Choroid plexus epithelial cell (primary cell): Measurements from ENCODE around the gene SHISAL2B.

Source experiments
- DNase-seq: peaks from one replicate; pipeline ENCODE4 v3.0.0-alpha.2; 2010; ENCODE audit warnings: low read depth
- H3K4me3 ChIP-seq: 2 replicates; pipeline ENCODE4 v1.5.1; 2011; ENCODE audit warnings: low read depth, mild to moderate bottlenecking, control low read depth, low read length, moderate library complexity
- TF ChIP-seq, protein P1 (sequence below): conservative IDR thresholded peaks from 2 replicates; pipeline ENCODE4 v1.5.1; 2011; ENCODE audit warnings: low read depth, mild to moderate bottlenecking, control low read depth, inconsistent platforms, low read length, moderate library complexity

Gene SHISAL2B

DNA sequence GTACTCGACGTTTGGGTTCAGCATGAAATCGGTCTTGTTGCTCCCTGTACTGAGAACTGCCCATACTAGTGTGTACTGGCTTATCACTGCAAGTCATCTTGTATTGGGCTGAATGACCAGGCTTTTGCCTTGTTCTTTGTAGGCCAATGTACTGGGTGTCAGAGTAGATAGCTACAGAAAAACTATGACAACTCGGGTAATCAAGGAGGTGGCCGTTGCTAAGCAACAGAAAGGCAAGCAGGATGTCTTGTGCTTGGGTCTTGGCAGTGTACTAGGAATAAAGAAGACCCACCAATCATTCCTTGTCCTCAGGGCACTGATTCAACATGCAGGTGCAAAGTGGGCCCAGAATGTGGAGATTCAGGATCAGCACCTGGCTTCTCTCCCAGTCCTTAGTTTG, 11.9 kb upstream of the SHISAL2B start:
- DNase-seq = no peak
- no peak overlapping the region for H3K4me3 ChIP-seq
- TF ChIP-seq, protein P1, sequence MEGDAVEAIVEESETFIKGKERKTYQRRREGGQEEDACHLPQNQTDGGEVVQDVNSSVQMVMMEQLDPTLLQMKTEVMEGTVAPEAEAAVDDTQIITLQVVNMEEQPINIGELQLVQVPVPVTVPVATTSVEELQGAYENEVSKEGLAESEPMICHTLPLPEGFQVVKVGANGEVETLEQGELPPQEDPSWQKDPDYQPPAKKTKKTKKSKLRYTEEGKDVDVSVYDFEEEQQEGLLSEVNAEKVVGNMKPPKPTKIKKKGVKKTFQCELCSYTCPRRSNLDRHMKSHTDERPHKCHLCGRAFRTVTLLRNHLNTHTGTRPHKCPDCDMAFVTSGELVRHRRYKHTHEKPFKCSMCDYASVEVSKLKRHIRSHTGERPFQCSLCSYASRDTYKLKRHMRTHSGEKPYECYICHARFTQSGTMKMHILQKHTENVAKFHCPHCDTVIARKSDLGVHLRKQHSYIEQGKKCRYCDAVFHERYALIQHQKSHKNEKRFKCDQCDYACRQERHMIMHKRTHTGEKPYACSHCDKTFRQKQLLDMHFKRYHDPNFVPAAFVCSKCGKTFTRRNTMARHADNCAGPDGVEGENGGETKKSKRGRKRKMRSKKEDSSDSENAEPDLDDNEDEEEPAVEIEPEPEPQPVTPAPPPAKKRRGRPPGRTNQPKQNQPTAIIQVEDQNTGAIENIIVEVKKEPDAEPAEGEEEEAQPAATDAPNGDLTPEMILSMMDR = no peak

DNA sequence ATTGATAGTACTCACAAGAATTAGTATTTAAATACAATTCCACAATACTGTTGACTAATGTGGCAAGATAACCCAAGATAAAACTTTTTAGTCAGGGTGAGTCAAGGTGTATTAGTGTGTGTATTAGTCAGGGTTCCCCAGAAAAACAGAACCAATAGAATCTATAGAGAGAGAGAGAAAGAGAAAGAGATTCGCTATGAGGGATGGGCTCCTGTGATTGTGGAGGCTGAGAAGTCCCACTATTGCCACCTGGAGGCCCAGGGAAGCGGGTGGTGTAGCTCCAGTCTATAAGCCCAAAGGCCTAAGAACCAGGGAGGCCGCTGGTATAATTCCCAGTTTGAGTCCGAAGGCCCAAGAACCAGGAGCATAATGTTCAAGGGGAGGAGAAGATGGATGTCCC, 10.0 kb upstream of the SHISAL2B start:
- peak; percentile 30 for DNase-seq
- TF ChIP-seq, protein P1 = peak; percentile 51
- H3K4me3 ChIP-seq = no peak overlapping the region

DNA sequence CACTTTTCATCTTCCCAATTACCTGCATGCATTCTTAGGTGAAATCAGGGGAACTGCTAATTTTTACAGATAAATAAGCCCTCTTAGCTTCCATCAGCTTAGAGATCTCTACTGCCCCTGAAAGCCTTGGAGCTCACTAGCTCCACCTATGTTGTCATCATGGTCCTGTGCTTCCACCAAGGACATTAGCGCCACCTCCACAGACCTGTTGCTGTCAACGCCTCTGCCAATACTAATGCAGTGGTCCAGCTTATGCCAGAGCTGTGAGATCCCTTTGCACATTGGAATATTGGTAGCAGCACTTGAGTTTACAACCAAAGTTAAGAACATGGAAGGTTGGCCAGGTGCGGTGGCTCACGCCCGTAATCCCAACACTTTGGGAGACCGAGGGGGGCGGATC, 7.7 kb upstream of the SHISAL2B start:
- TF ChIP-seq, protein P1 = peak; percentile 6
- DNase-seq = no peak
- no peak overlapping the region for H3K4me3 ChIP-seq

DNA sequence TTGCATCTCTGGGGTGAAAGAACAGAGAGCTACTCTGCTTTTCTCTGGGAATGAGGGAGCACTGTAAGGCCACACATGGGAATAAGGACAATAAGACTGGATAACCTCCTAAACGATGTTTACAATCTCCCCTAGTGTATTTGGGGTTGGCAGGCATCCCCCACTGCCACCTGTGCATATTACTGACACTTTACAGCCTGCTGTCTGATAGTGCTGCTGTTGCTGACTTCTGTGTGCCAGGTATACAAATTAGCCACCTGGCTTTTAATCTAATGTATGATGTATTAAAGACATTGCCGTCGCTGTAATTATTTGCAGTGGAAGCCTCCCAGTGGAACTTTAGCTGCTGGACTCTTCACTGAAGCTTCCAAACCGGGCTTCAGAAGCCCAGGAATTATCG, 4.4 kb upstream of the SHISAL2B start:
- DNase-seq = no peak
- no peak overlapping the region for H3K4me3 ChIP-seq
- TF ChIP-seq, protein P1 = no peak

DNA sequence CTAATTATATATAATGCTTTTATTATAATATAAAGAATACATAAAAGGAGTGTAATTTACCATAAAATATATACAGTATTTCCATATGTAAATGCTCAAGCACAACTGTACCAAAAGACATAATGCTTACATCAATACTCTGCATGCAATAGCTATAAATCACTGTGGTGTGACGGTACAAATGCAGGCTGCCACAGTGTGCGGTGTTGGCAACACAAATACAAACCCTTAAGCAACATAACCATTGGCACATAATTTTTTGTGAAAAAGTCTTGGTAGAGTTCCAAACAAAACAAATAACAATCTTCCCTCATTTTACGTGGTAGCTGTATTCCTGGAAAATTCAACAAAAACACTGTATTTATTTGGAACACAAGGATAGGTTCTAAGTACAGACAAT, 1.9 kb upstream of the SHISAL2B start:
- no peak overlapping the region for H3K4me3 ChIP-seq
- TF ChIP-seq, protein P1 = no peak
- DNase-seq = no peak

DNA sequence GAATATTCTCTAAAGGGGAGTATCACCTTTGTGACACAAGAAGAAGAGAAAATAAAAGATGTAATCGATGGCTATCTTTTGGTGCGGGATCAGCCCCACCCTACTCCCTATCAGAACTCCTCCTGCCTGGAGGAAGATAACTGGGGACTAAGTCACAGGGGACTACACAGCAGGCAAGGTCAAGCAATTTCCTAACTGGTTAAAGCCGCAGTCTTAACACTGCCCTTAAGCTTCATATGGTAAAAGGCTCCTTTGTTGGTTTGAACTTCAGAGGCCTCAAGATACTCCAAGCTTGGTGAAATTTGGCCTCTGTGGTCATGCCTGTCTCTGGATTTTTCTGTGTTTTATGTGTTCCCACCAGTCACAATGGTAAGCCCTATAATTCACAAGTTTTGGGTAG, 1.3 kb upstream of the SHISAL2B start:
- H3K4me3 ChIP-seq = no peak overlapping the region
- TF ChIP-seq, protein P1 = no peak
- no peak for DNase-seq

DNA sequence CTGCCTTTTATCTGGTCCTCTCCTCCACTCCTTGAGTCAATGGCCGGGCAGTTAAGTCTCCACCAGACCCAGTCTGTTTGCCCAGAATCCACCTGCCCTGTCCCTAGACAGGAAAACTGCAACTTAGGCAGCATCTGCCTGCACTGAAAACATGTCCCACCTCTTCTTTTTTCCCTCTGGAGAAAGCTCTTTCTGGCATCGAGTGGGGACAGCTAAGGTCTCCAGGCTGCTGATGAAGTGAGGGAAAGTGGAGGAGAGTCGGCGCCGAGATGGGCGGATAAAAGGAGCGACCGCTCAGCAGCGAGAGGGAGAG, 243 bp upstream of the SHISAL2B start:
- H3K4me3 ChIP-seq = peak overlapping the region; percentile 38
- TF ChIP-seq, protein P1 = no peak
- no peak for DNase-seq
